Epithelial cell of proximal tubule (primary cell): ENCODE measurements around the gene ZNFX1. TPM values are rescaled to one million over a fixed set of nuclear protein-coding genes. Genes with fewer than 3 reads are reported as not detected.
"Not testable (repeated sequence)": the region's sequence is repeated elsewhere in the genome, so short reads cannot be mapped to it uniquely, and the experiment has no call there.

Experiments used
- DNase-seq: peaks from one replicate; pipeline ENCODE4 v3.0.0-alpha.2; 2011; ENCODE audit warnings: low read depth
- H3K4me3 ChIP-seq: 2 replicates; pipeline ENCODE4 v1.5.1; 2011; ENCODE audit warnings: low read depth, mild to moderate bottlenecking, low read length
- CTCF ChIP-seq: conservative IDR thresholded peaks from 2 replicates; pipeline ENCODE4 v1.5.1; 2012; ENCODE audit warnings: low read depth, mild to moderate bottlenecking, low read length
- total RNA-seq: library from RNA; depleted of rRNA; stranded (reverse); fragments of >200 nt; gene quantifications from 2 replicates; pipeline ENCODE4 v1.2.3, GENCODE V29; 2015

The ZNFX1 gene
- total RNA-seq, 1 donor from 2014 or later = 16.0 TPM

DNA sequence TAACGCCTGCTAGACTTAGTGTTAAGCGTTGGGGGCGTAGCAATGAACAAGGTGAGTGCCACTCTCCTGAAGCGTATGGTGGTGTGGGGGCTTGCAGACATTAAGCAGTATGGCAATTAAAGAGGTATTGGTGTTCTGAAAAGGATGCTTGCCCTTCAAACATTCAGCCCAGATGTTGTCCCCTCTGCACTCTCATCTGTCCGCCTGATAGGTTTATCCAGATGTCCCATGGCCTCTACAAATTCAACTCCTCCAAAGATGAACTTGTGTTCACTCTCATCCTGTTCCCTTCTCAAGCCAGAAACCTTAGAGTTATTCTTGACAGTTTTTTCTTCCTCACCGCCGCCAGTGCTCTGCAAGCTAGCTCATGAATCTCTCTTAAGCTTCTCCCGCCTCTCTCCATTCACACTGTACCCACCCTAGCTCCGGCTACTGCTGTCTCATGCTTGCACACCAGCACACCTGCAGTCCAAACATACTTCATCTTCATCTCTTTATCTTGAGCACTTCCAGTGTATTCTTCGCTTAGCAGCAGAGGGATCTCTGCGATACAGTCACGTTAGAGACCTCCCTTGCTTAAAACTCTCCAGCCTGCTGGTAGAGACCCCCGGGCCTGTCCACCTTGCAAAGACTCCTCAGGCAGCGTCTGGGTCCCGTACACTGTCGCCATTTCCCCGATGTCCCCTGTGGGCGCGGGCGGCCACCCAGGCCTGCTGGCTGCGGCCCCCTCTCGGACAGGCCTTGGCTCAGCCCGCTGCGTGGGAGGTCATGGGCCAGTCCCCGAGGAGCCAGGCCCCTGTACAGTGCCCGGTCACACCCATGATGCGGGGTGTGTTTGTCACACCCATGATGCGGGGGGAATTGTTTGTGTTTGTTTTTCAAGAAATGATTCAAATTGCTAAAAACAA lies 57.7 kb downstream of the ZNFX1 start:
- DNase-seq = no peak
- H3K4me3 ChIP-seq = peak overlapping the region; percentile 90
- no peak for TF ChIP-seq CTCF

DNA sequence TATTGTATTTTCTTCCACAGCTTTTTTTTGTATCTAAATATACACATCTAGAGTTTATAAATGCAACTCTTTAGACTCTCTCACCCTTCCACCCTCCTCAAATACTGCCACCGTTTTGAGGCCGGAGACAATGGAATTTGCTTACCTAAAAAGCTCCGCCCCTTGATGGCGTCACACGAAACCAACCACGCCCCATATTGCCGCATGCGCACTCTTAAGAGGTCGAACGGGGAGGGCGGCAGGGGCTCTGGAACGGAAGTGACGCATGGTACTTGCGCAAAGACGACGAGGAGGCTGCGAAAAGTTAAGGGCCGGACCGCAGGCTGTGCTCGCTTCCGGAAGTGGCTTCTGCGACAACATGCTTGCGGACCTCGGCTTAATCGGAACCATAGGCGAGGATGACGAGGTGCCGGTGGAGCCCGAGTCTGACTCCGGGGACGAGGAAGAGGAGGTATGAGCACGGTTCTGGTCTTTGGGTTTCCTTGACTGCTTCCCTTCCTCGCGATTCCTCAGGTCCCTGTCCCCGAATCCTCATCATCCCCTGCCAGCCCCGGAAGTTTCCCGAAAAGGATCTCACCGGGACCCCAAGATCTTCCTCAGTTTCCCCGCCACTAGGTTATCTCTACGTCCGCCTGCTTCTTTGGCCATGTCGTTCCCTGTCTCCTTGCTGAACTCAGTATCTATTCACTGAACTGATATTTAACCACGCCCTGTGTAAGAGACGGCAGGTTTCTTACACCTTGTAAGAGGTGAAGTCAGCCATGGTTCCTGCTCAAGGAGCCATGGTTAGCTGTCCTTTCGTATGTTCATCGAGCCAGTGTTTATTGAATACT lies 58.5 kb downstream of the ZNFX1 start, which contains the start of gene DDX27:
Gene DDX27, plus strand, starts transcription at position 326 of the 833 bp plus-strand sequence. Its CDS starts 33 bp downstream, at position 359.
- peak within 1 kb of the TSS; percentile 90 for H3K4me3 ChIP-seq
- DNase-seq = peak; percentile 89
- no peak for TF ChIP-seq CTCF

GRCh38 chr20:49218739-49219090 lies 59.1 kb downstream of the ZNFX1 start:
- H3K4me3 ChIP-seq = peak overlapping the region; percentile 90

GRCh38 chr20:49216991-49217578 lies 60.8 kb downstream of the ZNFX1 start:
- peak; percentile 50 for DNase-seq
- no peak overlapping the region for H3K4me3 ChIP-seq
- peak; percentile 96 for TF ChIP-seq CTCF

More at GRCh38 chr20:49218739-49219090, 59.1 kb downstream of the ZNFX1 start:
- not testable (repeated sequence) for DNase-seq

DNA sequence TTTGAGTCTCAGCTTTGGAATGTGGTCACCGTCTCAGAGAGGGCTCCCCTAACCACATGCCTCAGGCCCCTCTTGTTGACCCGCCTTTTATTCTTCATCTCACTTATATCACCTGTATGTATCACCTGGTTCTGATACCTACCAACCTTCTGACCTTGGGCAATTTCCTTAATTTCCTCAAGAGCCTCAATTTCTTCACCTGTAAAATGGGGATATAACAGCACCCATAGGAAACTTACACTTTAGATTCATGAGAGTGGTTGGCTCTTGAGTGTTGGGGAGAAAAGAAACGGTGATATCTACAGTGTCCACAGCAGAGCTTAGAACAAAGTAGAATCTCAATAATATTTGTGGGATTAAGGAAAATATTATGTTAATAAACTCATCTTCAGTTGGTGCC lies 62.6 kb downstream of the ZNFX1 start:
- TF ChIP-seq CTCF = no peak
- no peak for DNase-seq
- H3K4me3 ChIP-seq = no peak overlapping the region

GRCh38 chr20:49214571-49214970 lies 63.3 kb downstream of the ZNFX1 start:
- TF ChIP-seq CTCF = no peak
- no peak for DNase-seq
- no peak overlapping the region for H3K4me3 ChIP-seq

- DNase-seq = no peak
- TF ChIP-seq CTCF = no peak
- no peak overlapping the region for H3K4me3 ChIP-seq
These were observed 67.1 kb downstream of the ZNFX1 start for GRCh38 chr20:49210757-49211110.
